NOMO-1 treated with DMSO at 0.1 percent for 48 hours (cell line): ENCODE measurements around the gene MAST1.
"Not testable (repeated sequence)": the region's sequence is repeated elsewhere in the genome, so short reads cannot be mapped to it uniquely, and the experiment has no call there.

Experiments used
- DNase-seq: peaks from one replicate; lab custom pipeline; 2025; ENCODE audit not compliant: unreplicated experiment; lab: John Stamatoyannopoulos, UW

MAST1 gene

DNA sequence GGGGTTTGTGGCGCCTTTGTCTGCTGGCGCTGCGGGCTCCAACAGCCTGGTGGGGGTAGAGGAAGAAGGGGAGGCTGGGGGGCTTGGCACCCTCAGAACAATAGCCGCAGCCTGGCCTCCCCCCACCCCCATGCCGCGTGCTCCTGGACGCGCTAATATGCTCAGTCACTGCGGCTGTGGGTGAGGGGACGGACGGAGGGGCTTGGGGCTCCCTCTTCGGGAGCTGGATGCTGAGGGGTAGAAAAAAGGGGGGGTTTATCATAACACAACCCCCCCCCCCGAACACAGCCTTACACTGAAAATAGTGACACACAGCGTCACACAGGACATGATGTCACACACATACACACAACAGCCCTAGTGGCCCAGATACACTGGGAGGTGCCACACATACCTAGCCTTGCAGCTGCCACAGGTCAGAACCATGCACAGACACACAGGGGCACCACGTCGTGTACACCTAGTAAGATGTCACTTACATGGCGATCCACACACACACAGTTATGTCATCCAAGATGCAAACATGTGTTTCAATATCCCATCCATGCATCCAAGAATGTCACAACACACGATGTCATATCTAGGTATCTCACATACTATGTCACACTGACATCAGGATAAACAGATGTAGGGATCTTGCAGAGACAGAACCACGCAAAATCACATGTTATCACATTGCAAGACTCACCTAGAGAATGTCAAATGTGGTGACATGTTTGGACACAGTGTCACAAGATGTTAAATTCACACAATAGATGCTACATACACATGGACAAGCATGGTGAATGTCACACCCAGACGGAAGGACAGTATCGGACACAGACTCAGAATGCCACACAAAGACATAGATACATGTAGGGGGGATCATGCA is 806 bp downstream of the MAST1 start:
- DNase-seq: no peak

DNA sequence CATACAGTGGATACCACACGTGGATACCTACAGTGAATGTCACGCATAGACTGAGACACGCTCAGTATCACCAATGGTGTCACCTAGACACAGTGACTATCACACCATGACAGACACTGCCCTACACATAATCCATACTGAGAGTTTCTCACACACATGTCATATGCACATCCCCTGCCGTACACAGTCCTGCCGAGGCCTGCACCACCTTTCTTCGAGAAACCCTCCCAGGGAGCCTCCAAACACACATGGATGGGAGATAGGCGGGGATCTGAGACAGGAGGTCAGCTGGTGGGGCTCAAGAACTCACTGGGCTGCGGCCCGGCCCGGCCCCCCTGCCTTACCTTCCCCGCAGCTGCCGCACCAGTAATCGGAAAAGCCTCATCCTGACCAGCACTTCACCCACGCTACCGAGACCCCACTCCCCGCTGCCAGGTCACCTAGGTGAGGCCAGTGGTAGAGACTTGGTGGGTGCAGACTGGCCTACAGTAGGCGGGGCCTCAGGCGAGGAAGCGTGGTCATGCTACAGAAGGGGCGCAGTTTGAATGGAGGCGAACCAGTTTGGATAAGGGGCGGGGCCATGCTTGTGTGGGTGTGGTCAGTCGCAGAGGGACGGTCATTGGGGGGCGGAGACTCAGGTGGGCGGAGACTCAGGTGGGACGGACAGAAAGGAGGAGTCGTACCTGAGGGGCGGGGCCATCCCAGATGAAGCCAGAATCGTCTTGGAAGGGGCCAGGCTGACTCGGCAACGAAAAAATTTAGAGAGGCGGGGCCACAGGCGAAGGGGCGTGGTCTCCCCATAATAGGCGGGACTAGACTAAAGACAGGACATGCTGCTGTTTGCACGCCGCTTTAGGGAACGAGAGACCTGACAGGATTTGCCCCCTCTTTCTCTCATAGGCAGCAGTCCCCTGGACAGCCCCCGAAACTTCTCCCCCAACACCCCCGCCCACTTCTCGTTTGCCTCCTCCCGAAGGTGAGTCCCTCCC is 2.1 kb downstream of the MAST1 start:
- peak; percentile 14 for DNase-seq

DNA sequence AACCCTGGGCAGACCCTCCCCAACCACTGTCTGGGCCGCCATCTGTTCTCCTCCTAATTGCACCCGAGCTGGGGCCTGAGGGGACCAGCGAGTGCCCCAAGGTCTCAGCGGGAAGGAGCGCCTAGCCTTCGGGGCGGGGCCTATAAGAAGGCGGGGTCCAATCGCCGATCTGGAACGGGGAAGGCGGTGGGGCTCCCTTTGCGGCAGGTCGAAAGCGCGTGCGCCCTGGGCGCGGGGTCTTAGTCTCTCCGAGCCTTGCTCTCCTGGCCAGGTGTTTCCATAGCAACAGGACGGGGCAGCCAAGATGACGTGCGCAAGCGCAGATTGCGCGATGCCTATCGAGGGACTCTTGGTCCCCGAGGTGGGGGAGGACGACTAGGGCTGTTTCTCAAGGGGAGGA is 2.8 kb downstream of the MAST1 start:
- no peak for DNase-seq

DNA sequence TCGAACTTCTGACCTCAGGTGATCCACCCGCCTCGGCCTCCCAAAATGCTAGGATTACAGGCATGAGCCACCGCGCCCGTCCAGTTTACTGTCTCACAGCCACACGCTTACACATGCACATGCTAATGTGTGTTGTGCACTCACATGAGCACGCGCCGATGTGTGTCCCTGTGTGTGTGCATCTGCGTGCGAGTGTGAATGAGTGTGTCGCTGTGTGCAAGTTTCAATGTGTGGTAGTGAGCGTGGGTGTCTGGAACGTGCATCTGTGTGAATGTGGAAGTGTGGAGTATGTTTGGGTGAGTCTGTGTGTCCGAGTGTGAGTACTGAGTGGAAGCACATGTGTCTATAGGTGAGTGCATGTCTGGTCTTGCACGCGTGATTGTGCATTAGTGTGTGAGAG is 4.2 kb downstream of the MAST1 start:
- no peak for DNase-seq

DNA sequence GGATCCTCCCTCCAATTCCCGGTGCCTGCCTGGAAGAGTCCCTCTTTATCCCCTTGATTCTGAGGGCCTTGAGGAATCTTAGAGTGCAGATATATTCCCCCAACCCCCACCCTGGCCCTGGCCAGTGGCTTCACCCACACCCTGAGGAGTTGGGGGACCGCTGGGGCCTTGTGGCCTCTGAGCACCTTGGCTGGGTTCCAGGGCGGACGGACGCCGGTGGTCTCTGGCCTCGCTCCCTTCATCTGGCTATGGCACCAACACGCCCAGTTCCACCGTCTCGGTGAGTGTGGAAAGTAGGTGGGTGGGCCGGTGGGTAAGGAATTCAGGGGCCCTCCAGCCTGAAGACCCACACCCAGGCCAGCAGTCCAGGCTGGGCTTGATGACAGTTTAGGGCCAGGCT is 5.0 kb downstream of the MAST1 start:
- DNase-seq: no peak

DNA sequence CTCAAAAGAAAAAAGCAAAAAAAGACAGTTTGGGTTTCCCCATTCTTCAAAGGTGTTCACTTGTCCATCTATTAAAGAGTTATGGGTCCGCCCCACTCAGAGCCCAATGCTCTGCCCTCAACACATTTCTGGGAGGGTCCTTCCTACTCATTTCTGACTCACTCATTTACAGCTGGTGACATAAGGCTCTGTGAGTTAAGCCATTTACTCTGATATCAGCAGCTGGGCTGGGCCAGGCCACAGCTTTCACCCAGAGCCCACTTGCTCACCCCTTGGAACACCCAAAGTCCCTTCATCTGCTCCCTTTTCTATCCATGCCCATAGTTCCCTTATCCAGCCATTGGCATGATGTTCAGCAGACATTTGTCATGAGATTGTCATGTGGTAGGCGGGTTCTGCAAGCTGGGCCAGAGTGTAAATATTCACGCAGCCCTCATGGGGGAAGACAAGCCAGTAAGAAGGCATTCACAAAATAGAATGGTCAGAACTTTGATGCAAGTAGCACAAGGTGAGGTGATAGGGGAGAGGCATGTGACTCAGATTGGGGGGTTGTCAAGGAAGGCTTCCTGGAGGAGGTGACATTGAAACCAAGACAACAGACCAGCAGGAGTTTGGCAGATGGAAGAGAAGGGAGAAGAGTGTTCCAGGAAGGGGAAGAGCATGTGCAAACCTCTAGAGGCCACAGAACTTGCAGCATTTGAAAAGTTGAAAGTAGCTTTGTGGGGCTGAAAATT is 5.9 kb downstream of the MAST1 start:
- no peak for DNase-seq

DNA sequence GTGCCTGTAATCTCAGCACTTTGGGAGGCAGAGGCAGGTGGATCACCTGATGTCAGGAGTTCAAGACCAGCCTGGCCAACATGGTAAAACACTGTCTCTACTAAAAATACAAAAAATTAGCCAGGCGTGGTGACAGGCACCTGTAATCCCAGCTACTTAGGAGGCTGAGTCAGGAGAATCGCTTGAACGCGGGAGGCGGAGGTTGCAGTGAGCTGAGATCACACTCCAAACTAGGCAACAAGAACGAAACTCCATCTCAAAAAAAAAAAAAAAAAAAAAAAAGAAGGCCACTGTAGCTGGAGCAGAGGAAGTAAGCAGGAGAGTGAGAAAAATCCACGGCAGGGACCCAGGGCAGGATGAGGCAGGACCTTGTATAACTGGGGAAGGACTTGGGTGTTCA is 8.3 kb downstream of the MAST1 start:
- not testable (repeated sequence) for DNase-seq

DNA sequence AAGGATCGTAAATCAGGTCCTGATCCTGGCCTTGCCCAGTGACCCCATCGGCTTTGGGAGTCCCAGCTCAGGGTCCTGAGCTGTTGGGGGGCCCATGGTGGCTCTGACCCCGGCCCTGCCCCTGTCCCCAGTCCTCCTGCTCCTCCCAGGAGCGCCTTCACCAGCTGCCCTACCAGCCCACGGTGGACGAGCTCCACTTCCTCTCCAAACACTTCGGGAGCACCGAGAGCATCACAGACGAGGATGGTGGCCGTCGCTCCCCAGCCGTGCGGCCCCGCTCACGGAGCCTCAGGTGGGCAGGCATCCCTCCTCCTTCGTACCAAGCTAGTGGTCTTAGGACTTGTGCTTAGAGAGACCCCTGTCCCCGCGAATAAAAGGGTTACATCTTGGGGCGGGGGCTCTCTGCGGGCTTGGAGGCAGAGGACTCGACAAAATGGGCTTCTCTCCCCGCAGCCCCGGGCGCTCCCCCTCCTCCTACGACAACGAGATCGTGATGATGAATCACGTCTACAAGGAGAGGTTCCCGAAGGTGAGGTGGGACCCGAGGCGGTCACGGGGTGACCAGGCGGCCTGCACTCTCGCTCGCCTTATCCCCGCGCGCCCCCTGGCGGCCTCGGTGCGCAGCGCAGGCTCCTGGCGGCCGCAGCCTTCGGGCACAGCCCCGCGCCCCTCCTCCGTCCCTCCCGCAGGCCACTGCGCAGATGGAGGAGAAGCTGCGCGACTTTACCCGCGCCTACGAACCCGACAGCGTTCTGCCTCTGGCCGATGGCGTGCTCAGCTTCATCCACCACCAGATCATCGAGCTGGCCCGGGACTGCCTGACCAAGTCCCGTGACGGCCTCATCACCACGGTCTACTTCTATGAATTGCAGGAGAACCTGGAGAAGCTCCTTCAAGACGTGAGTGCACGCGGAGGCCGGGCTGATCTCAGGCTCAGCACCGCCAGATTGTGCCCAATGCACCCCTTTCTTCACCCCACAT is 9.1 kb downstream of the MAST1 start:
- DNase-seq: peak; percentile 74

DNA sequence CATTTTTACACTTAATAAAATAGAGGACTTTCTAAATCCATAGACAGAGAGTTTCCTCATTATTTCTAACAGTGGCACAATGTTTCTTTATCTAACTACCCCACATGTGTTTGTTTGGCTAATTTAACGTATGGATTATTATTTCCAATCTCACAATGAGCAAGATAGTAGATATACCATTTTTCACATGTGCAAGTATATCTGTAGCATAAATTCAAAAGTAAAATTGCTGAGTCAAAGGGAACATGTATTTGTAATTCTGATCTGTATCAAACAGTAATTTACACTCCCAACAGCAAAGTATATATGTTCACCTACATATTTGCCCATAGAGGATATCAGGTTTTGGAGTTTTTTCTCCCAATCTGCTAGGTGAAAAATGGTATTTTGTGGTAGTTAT is 18.3 kb downstream of the MAST1 start:
- DNase-seq: no peak

DNA sequence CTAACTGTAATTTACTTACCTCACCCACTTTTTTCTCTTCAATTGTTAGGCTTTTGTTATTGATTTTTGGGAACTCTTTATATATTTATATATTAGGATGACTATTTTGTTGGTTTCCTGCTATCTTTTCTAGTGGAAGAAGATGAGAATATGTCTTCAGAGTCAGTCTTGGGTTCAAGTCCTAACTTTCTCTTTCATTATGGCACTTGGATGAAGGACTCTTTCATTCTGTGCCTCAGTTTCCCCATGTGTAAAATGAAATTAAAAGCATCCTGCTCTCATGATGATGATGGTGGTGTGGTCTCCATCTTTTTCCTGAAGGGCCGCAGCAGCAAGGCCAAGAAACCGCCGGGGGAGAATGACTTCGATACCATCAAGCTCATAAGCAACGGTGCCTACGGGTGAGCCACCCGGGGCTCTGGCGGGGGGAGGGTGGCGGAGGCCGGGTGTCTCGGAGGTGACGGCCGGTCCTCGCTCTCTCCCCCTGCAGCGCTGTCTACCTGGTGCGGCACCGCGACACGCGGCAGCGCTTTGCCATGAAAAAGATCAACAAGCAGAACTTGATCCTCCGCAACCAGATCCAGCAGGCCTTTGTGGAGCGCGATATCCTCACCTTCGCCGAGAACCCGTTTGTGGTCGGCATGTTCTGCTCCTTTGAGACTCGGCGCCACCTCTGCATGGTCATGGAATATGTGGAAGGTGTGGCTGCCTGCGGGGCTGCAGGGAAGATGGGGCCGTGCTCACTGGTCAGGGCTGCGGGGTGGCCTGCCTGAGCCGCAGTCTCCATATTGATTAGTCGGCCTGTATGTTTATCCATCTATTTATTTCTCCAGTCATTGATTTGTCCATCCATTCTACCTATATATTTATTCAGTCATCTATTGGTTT is 20.0 kb downstream of the MAST1 start:
- no peak for DNase-seq

DNA sequence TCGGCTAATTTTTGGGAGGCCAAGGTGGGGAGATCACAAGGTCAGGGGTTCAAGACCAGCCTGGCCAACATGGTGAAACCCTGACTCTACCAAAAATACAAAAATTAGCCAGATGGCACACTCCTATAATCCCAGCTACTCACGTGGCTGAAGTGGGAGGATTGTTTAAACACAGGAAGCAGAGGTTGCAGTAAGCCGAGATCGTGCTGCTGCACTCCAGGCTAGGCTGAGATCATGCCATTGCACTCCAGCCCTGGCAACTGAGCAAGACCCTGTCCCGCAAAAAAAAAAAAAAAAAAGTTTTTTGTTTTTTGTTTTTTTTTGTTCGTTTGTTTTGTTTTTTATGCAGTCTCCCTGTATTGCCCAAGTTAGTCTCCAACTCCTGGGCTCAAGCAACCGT is 21.2 kb downstream of the MAST1 start:
- DNase-seq: no peak

DNA sequence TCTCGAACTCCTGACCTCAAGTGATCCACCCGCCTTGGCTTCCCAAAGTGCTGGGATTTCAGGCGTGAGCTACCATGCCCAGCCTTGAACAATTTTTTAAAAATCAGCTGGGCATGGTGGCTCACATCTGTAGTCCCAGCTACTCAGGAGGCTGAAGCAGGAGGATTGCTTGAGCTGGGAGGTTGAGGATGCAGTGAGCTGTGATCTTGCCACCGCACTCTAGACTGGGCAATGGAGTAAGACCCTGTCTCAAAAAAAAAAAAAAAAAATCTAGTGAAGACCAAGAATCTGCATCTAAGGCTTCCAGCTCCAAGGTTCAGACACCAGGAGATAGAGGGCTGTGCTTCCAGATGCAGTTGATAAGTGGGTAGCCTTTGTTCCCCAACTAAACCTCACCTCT is 25.8 kb downstream of the MAST1 start:
- no peak for DNase-seq

DNA sequence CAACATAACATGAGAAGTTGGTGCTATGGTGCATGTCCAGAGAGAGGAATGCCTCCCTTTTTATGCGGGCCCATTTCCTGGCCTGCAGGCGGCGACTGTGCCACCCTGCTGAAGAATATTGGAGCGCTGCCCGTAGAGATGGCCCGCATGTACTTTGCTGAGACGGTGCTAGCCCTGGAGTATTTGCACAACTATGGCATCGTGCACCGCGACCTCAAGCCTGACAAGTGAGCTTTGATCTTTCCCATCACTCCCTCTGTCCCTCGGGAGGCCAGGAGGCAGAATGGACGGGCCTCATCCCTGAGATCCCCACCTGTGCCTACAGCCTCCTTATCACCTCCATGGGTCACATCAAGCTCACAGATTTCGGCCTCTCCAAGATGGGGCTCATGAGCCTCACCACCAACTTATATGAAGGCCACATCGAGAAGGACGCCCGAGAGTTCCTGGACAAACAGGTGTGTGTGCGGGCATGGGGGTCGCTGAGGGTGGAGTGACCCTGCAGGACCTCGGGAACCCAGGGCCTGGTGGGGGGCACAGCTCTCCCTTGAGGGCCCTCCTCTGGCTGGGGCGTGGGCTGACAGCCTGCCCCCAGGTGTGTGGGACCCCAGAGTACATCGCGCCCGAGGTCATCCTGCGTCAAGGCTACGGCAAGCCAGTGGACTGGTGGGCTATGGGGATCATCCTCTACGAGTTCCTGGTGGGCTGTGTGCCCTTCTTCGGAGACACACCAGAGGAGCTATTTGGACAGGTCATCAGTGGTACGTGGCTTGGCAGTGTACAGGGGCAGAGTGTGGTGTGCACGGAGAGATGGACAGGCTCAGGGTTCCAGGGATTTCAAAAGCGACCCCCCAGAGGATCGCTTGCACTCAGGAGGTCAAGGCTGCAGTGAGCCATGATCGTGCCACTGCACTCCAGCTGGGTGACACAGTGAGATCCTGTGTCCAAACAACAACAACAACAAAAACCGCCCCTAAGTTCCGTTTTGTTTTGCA is 26.7 kb downstream of the MAST1 start:
- peak; percentile 31 for DNase-seq

DNA sequence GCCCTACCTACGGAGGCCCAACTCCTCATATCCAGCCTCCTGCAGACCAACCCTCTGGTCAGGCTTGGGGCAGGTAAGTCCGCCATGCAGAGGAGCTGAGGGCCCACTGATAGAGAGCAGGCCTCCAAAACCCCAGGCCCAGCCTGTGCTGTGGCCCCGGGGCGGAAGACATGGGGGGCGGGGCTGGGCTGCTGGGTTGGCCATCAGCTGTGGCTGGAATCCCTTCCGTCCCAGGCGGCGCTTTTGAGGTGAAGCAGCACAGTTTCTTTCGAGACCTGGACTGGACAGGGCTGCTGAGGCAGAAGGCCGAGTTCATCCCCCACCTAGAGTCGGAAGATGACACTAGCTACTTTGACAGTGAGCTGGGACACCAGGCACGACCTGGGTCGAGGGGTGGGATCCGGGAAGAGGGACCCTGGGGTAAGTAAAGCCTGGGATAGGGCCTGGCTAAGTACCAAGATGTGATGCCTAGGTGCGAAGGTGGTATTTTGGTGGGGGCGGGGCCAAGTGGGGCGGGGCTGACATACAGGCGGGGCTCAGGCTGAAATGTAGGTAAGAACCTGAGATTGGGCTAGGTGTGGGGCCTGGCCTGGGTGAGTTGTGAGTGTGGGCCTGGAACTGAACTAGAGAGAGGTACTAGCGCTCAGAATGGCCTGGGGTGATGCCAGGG is 27.6 kb downstream of the MAST1 start:
- DNase-seq: no peak

DNA sequence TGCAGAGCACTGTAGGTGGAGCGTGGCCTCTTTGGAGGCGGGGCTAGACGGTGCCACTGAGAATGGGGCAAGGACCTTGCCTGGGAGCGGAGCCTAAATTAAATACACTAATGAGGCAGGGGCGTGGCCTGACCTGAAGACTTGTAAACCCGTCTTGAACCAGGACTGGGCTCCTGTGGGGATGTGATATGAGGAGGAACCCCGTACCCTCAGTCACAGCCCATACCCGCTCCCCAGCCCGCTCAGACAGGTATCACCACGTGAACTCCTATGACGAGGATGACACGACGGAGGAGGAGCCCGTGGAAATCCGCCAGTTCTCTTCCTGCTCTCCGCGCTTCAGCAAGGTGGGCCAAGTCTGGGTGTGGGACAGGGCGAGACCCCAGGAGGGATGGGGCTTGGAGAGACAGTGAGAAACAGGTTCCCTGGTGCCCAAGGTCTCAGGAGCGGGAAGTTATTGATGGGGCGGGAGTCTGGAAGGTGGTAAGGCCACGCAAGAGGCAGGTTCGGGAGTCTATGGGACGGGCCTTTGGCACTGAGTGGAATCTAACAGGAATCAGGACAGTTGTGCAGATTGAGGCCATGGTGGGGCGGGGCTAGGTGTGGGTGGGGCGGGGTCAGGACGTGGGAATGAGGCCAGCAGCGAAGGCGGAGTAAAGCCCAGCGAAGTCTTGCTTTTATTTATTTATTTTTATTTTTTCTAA is 28.3 kb downstream of the MAST1 start:
- DNase-seq: no peak
